ENCODE measurements around the gene MPP3. TPM values are rescaled to one million over a fixed set of nuclear protein-coding genes. Genes with fewer than 3 reads are reported as not detected.

Gene MPP3
- total RNA-seq, 2 experiments from 2014 or later, result not detected

DNA sequence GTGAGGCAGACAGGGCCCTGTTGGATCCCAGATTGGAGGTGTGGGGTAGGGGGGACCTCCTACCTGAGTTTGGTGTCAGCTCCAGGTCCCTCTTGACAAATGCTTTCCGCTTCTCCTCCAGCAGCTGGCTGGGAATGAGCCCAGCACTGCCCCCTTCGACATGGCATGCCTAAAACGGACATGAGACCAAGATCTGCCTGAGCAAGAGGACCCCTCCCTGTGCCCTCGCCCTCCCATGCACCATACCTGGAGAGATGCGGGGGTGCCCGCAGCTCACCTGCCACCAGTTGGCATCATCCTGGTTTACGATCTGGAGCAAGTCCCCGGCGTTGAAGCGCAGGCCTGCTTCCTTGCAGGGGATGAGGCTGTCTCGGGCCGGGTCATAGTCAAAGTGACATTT lies 48.2 kb upstream of the MPP3 start:
- Histone ChIP-seq H2AFZ (ENCODE audit: low read length) (no peak overlapping the region), H3K36me3 (ENCODE audit: insufficient read depth, low read length) (no peaks in the 10 kb centered on the region), H3K79me2 (ENCODE audit: insufficient read depth, low read depth, low read length) (no peaks in the 10 kb centered on the region), H3K4me1 (ENCODE audit: insufficient read depth, low read length, poor library complexity, severe bottlenecking) (no peaks in the 10 kb centered on the region), H3K4me3 (ENCODE audit: low read depth, low read length, poor library complexity, severe bottlenecking) (no peak overlapping the region), H3K4me2 (ENCODE audit: low read length) (no peak overlapping the region), H3K9me2 (ENCODE audit: insufficient read depth, low read length) (no peaks in the 10 kb centered on the region), H3K9me3 (ENCODE audit: low read length) (no peaks in the 10 kb centered on the region), H4K20me1 (ENCODE audit: insufficient read depth, low read length) (no peaks in the 10 kb centered on the region), H3K27ac (ENCODE audit: low read depth, low read length, poor library complexity, severe bottlenecking) (no peak overlapping the region)
- POLR2A ChIA-PET, result no interaction called here
- CTCF ChIA-PET (ENCODE audit: unreplicated experiment), result no interaction called here
- TF ChIP-seq, protein P1, sequence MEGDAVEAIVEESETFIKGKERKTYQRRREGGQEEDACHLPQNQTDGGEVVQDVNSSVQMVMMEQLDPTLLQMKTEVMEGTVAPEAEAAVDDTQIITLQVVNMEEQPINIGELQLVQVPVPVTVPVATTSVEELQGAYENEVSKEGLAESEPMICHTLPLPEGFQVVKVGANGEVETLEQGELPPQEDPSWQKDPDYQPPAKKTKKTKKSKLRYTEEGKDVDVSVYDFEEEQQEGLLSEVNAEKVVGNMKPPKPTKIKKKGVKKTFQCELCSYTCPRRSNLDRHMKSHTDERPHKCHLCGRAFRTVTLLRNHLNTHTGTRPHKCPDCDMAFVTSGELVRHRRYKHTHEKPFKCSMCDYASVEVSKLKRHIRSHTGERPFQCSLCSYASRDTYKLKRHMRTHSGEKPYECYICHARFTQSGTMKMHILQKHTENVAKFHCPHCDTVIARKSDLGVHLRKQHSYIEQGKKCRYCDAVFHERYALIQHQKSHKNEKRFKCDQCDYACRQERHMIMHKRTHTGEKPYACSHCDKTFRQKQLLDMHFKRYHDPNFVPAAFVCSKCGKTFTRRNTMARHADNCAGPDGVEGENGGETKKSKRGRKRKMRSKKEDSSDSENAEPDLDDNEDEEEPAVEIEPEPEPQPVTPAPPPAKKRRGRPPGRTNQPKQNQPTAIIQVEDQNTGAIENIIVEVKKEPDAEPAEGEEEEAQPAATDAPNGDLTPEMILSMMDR (conservative IDR thresholded peaks at IDR 0.05; ENCODE audit: low read length), result no peak
- no peak for TF ChIP-seq EZH2phosphoT487 (IDR thresholded peaks at IDR 0.05; ENCODE audit: borderline replicate concordance, low read depth, low read length)
- no TSS peak for BruUV-seq (replicated peaks)
- intact Hi-C loops (cut with micrococcal nuclease; ENCODE audit: unreplicated experiment), result loop anchor here (2.0 kb wide), 1 partner anchor 114 kb away; no protein-coding TSS in a partner anchor
- DNase-seq (ENCODE audit: low spot score), result no peak

DNA sequence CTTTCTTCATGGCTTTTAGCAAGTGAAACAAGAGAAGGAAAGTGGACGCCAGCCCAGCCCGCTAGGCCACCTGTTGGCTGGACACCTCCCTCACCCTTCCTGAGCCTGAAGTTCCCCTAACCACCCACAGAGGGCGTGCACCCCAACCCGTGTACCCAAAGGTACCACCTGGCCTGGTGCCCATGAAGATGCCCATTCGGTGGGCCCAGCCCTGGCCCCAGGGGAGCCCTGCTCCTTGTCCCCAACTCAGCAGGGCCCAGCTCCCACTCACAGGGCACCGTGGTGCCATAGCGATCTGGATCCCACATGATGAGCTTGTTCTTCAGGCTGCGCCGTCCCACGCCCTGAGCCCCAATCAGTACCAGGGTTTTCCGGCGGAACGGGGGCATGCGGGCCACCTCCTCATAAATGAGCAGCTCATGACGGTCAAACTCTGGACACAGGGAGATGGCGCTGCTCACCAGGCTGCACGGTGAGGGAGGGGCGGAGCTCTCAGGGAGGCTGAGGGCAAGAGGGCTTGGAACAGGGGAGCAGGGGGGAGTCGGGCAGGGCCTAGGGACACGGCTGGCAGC lies 47.6 kb upstream of the MPP3 start:
- no peaks in the 10 kb centered on the region for H3K9me2 ChIP-seq (ENCODE audit: insufficient read depth, low read length)
- no peak overlapping the region for H3K4me2 ChIP-seq (ENCODE audit: low read length)
- no peaks in the 10 kb centered on the region for H3K36me3 ChIP-seq (ENCODE audit: insufficient read depth, low read length)
- no peaks in the 10 kb centered on the region for H3K9me3 ChIP-seq (ENCODE audit: low read length)
- H3K79me2 ChIP-seq (ENCODE audit: insufficient read depth, low read depth, low read length), result no peaks in the 10 kb centered on the region
- no TSS peak for BruUV-seq (replicated peaks)
- H3K27ac ChIP-seq (ENCODE audit: low read depth, low read length, poor library complexity, severe bottlenecking), result no peak overlapping the region
- no peaks in the 10 kb centered on the region for H3K4me1 ChIP-seq (ENCODE audit: insufficient read depth, low read length, poor library complexity, severe bottlenecking)
- TF ChIP-seq, protein P1 (conservative IDR thresholded peaks at IDR 0.05; ENCODE audit: low read length), result peak; percentile 81
- TF ChIP-seq EZH2phosphoT487 (IDR thresholded peaks at IDR 0.05; ENCODE audit: borderline replicate concordance, low read depth, low read length), result no peak
- ChIA-PET POLR2A (no interaction called here), CTCF (ENCODE audit: unreplicated experiment) (no interaction called here)
- no peak overlapping the region for H3K4me3 ChIP-seq (ENCODE audit: low read depth, low read length, poor library complexity, severe bottlenecking)
- DNase-seq (ENCODE audit: low spot score), result peak; percentile 37
- no peak overlapping the region for H2AFZ ChIP-seq (ENCODE audit: low read length)
- intact Hi-C loops (cut with micrococcal nuclease; ENCODE audit: unreplicated experiment), result loop anchor here (2.0 kb wide), 1 partner anchor 114 kb away; no protein-coding TSS in a partner anchor
- no peaks in the 10 kb centered on the region for H4K20me1 ChIP-seq (ENCODE audit: insufficient read depth, low read length)

DNA sequence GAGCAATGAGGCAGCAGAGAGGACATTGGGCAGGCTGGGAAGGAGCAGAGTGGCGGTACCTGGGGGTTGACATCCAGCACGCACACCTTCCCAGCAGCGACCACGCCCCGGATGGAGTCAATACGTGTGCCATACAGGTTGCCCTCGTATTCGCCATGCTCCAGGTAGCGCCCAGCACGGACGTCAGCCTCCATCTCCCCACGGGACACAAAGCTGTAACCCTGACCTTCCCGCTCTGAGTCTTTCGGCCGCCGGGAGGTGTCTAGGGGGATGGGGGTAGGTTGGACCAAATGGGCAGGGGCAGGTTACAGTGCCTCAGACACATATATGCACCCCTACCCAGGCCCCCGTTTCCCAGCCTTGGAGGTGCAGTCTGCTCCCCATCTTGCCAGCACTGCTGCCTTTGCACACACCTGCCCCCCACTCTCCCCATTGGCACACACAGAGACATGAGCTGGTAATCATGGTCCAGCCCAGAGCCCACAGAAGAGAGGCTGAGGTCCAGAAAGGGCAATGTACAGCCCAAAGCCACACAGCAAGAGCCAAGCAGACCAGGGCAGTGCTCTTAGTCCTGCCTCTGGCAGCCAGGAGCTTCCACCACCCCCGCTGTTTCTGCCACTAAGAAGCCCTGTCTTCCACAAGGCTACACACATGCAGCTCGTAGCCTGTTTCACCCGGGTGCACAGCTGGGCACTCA lies 46.9 kb upstream of the MPP3 start:
- POLR2A ChIA-PET, result no interaction called here
- H3K4me2 ChIP-seq (ENCODE audit: low read length), result no peak overlapping the region
- H2AFZ ChIP-seq (ENCODE audit: low read length), result no peak overlapping the region
- BruUV-seq (replicated peaks), result no TSS peak
- intact Hi-C loops (cut with micrococcal nuclease; ENCODE audit: unreplicated experiment), result loop anchor here (2.0 kb wide), 1 partner anchor 115 kb away; no protein-coding TSS in a partner anchor
- no peaks in the 10 kb centered on the region for H3K79me2 ChIP-seq (ENCODE audit: insufficient read depth, low read depth, low read length)
- H3K9me2 ChIP-seq (ENCODE audit: insufficient read depth, low read length), result no peaks in the 10 kb centered on the region
- TF ChIP-seq EZH2phosphoT487 (IDR thresholded peaks at IDR 0.05; ENCODE audit: borderline replicate concordance, low read depth, low read length), result no peak
- TF ChIP-seq, protein P1 (conservative IDR thresholded peaks at IDR 0.05; ENCODE audit: low read length), result no peak
- no peak overlapping the region for H3K4me3 ChIP-seq (ENCODE audit: low read depth, low read length, poor library complexity, severe bottlenecking)
- no peaks in the 10 kb centered on the region for H3K4me1 ChIP-seq (ENCODE audit: insufficient read depth, low read length, poor library complexity, severe bottlenecking)
- no peaks in the 10 kb centered on the region for H3K9me3 ChIP-seq (ENCODE audit: low read length)
- no peak overlapping the region for H3K27ac ChIP-seq (ENCODE audit: low read depth, low read length, poor library complexity, severe bottlenecking)
- no peaks in the 10 kb centered on the region for H4K20me1 ChIP-seq (ENCODE audit: insufficient read depth, low read length)
- CTCF ChIA-PET (ENCODE audit: unreplicated experiment), result no interaction called here
- H3K36me3 ChIP-seq (ENCODE audit: insufficient read depth, low read length), result no peaks in the 10 kb centered on the region
- DNase-seq (ENCODE audit: low spot score), result no peak
